BLaER1 (cell line): ENCODE measurements around the gene PTPRC.

Experiments
- H3K27ac ChIP-seq: shearing (Covaris generic); formaldehyde crosslinking; 2 replicates; pipeline ENCODE4 v1.8.1; 2022
- H3K27me3 ChIP-seq: shearing (Covaris generic); formaldehyde crosslinking; 2 replicates; pipeline ENCODE4 v1.8.1; 2022
- H3K36me3 ChIP-seq: shearing (Covaris generic); formaldehyde crosslinking; 2 replicates; pipeline ENCODE4 v1.8.1; 2022
- H3K4me1 ChIP-seq: shearing (Covaris generic); formaldehyde crosslinking; 2 replicates; pipeline ENCODE4 v1.8.1; 2022
- H3K4me2 ChIP-seq: shearing (Covaris generic); formaldehyde crosslinking; 2 replicates; pipeline ENCODE4 v1.8.1; 2022
- H3K4me3 ChIP-seq: shearing (Covaris generic); formaldehyde crosslinking; 2 replicates; pipeline ENCODE4 v1.8.1; 2022
- H3K9ac ChIP-seq: shearing (Covaris generic); formaldehyde crosslinking; 2 replicates; pipeline ENCODE4 v1.8.1; 2022
- H3K9me3 ChIP-seq: shearing (Covaris generic); formaldehyde crosslinking; 2 replicates; pipeline ENCODE4 v1.8.1; 2022
- H4K20me1 ChIP-seq: shearing (Covaris generic); formaldehyde crosslinking; 2 replicates; pipeline ENCODE4 v1.8.1; 2022
- Cebpa-rat ChIP-seq: shearing (Covaris generic); IDR thresholded peaks from 2 replicates; pipeline ENCODE4 v1.8.1; 2022

Gene PTPRC

DNA sequence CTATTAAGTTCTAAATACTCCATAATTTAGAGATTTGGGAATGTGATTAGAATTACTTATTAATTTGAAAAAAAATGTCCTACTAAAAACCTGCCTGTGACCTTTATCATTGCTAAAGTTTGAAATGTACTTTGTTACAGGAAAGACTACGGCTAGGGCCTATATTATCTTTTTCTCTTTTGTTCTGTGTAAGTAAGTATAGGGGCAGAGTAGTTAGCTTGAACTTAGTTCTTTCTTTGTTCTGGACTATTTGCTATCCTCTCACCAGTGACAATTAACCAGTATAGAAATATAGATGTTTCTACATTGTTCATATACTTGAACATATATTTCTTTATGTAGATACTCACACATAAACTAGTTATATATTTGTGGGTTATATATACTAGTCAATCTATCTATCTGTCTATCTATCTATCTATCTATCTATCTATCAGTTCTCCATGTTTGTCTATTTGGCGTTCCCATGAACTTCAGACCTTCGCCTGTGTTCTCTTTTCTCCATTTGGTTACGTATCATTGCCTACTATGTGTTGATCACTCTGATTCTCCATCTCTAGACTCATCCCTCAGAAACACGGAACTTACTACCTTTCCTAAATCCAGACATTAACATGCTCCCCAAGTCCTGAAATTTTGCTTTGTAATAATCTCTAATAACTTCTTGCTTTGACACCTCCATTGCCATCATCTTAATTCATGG is 3.3 kb downstream of the PTPRC start:
- Histone ChIP-seq H3K27ac (no peak overlapping the region), H3K27me3 (no peaks in the 10 kb centered on the region), H3K4me1 (peaks cover 16% of the 10 kb centered on the region), H3K36me3 (no peaks in the 10 kb centered on the region), H3K9ac (no peak overlapping the region), H3K4me2 (no peak overlapping the region), H4K20me1 (no peaks in the 10 kb centered on the region), H3K9me3 (no peaks in the 10 kb centered on the region), H3K4me3 (no peak overlapping the region)
- TF ChIP-seq Cebpa-rat, result no peak

DNA sequence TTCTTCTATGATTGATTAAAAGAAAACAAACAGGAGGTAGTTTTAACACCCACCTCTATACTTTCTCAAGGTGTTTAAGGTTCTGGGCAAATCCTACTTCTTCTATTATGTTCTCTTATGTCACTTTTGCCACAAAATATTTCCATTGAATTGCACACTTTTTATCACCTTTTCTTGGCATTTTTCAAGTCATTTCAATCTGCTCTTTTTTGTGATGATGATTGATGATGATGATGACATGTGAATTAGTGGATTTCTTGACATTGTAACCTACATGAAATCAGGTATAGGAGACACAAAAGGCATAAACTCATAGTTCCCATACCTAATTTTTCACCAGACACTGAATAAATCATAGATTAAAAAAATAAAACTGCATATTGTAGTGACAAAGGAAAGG is 4.1 kb downstream of the PTPRC start:
- H4K20me1 ChIP-seq, result no peaks in the 10 kb centered on the region
- H3K36me3 ChIP-seq, result no peaks in the 10 kb centered on the region
- H3K4me2 ChIP-seq, result no peak overlapping the region
- H3K4me3 ChIP-seq, result no peak overlapping the region
- no peaks in the 10 kb centered on the region for H3K9me3 ChIP-seq
- no peak for TF ChIP-seq Cebpa-rat
- no peak overlapping the region for H3K27ac ChIP-seq
- no peaks in the 10 kb centered on the region for H3K27me3 ChIP-seq
- peaks cover 10% of the 10 kb centered on the region for H3K4me1 ChIP-seq
- no peak overlapping the region for H3K9ac ChIP-seq

DNA sequence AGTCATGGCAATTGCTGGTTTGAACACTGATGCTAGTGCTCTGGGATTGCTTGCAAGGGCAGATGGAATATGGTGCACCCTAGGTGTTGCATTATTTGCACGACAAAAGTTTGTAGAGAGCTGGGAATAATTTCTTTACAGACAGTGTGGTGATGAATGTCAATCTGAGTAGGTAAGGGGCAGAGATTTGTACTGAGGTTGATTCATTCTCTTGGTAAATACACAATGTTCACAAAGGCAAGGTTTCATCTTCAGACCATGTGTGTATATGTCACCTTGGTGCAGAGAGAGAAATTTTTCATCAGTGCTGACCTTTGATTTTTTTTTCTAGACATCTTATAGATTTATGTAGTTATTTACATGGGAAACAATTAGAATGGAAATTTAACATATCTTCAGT is 5.0 kb downstream of the PTPRC start:
- Histone ChIP-seq H4K20me1 (no peaks in the 10 kb centered on the region), H3K4me3 (no peak overlapping the region), H3K27me3 (no peaks in the 10 kb centered on the region), H3K4me2 (no peak overlapping the region), H3K9ac (no peak overlapping the region), H3K36me3 (no peaks in the 10 kb centered on the region), H3K9me3 (no peaks in the 10 kb centered on the region), H3K27ac (no peak overlapping the region), H3K4me1 (peaks cover 5% of the 10 kb centered on the region)
- no peak for TF ChIP-seq Cebpa-rat

DNA sequence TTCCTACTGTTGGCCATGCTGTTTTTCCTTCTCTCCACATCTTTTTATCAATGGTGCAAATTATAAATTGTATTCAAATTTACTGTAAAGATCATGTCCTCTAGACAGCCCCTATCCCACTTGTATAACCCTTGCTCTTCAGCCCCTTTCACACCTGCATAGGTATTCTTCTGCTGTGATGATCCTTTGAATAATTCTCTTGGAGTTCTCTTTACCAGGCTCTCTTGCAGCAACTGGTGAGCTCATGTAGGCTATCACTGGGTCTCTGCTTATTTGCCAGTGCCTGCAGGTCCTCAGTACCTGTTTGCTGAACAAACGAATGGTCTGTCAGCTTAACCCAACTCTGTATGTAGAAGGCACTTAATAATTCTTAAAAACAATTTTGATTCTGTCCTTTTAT is 8.2 kb downstream of the PTPRC start:
- TF ChIP-seq Cebpa-rat, result no peak
- Histone ChIP-seq H3K4me2 (no peak overlapping the region), H3K27ac (no peak overlapping the region), H3K4me1 (peaks cover 7% of the 10 kb centered on the region), H3K4me3 (no peak overlapping the region), H4K20me1 (no peaks in the 10 kb centered on the region), H3K36me3 (no peaks in the 10 kb centered on the region), H3K9ac (no peak overlapping the region), H3K27me3 (no peaks in the 10 kb centered on the region), H3K9me3 (no peaks in the 10 kb centered on the region)

DNA sequence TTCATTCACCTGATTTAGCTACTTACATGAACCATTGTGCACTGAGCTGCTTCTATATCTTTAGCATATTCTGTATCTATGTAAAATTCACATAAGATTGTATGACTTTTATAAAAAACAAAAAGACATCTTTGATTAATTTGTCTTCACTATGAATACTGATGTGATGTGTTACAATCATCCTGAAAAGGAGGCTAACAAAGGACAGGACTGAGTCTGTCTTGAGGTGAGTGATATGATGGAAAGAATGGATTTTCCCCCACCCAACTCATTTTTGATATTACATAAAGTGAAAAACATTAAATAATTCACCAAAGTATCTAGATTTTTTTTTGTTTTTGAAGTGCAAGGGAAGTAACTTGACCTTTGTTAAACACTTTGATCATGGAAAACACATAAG is 9.8 kb downstream of the PTPRC start:
- no peaks in the 10 kb centered on the region for H3K36me3 ChIP-seq

DNA sequence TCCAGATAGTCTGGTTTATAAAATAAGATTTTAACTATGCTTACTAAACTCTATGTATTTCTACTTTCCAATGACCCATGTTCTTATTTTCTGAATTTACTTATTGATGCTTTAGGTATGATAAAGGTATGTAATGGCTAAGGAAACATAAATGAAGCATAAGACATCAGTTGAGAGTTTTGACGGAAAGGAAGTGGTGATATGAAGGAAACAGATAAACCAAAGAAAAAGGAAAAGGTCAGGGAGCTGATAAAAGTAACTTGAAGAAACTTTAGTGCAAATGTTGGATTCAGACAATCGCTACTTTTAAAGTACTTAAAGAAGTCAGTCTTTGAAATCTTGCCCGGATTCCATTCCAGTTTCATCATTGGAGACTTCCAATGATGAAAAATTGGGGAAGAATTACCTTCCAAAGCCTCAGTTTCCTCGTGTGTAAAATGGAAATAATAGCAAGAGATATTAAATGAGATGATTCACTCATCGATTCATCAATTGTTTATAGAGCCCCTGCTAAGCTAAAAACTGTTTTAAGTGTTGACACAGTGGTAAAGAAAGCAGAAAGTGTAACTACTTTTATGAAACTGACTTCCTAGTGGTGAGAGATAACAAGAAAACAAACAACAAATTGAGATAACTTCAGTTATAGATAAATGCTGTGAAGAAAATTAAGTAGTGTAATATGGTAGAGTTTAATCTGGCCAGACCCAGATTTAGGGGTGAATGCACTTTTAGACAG is 10.6 kb downstream of the PTPRC start:
- H3K36me3 ChIP-seq, result no peaks in the 10 kb centered on the region
- no peaks in the 10 kb centered on the region for H4K20me1 ChIP-seq
- no peak overlapping the region for H3K9ac ChIP-seq
- TF ChIP-seq Cebpa-rat, result no peak
- H3K4me1 ChIP-seq, result peaks cover 7% of the 10 kb centered on the region
- H3K4me3 ChIP-seq, result no peak overlapping the region
- no peak overlapping the region for H3K4me2 ChIP-seq
- H3K27ac ChIP-seq, result no peak overlapping the region
- H3K9me3 ChIP-seq, result no peaks in the 10 kb centered on the region
- H3K27me3 ChIP-seq, result no peaks in the 10 kb centered on the region

More for the DNA sequence above, 9.8 kb downstream of the PTPRC start:
- no peak for TF ChIP-seq Cebpa-rat
- Histone ChIP-seq H3K4me3 (no peak overlapping the region), H3K4me2 (no peak overlapping the region), H3K27me3 (no peaks in the 10 kb centered on the region), H3K9ac (no peak overlapping the region), H3K4me1 (peaks cover 7% of the 10 kb centered on the region), H4K20me1 (no peaks in the 10 kb centered on the region), H3K9me3 (no peaks in the 10 kb centered on the region), H3K27ac (no peak overlapping the region)

DNA sequence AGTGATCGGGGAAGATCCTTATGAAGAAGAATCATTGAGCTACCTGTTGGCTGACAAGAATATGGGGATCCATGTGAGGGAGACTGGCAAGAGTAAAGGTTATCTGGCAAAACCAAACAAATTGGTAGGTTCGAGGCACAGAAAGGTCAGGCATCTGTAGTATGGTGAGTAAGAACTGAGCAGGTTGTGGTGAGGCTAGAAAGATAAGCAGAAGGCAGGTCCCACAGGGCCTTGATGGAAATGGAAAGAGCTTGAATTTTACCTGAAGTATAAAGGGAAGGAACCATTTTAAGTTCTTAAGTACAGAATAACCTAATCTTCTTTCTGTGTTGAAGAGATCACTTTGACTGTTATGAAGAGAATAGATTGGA is 11.1 kb downstream of the PTPRC start:
- H3K27me3 ChIP-seq, result no peaks in the 10 kb centered on the region
- no peak overlapping the region for H3K4me3 ChIP-seq
- no peak overlapping the region for H3K4me2 ChIP-seq
- no peak overlapping the region for H3K9ac ChIP-seq
- no peak overlapping the region for H3K27ac ChIP-seq
- TF ChIP-seq Cebpa-rat, result no peak
- peaks cover 7% of the 10 kb centered on the region for H3K4me1 ChIP-seq
- no peaks in the 10 kb centered on the region for H3K9me3 ChIP-seq
- H4K20me1 ChIP-seq, result no peaks in the 10 kb centered on the region
- H3K36me3 ChIP-seq, result no peaks in the 10 kb centered on the region

DNA sequence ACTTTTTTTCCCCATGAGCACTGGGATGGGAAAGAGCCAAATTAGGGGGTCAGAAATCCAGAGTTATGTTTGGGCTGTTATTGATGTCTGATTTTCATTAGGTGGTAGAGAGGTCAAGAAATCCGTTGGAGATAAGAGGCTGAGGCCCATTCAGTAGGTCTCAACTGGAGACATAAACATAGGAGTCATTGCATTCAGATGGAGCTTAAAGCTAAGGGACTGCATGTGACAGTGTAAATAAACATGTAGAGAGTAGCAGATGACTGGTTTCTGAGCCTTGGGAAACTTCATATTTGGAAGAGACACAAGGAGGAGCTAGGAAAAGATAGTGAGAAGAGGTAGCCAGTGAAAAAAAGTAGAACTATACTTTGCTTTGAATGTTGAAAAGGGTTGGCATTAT is 11.7 kb downstream of the PTPRC start:
- no peak for TF ChIP-seq Cebpa-rat
- no peaks in the 10 kb centered on the region for H3K36me3 ChIP-seq

DNA sequence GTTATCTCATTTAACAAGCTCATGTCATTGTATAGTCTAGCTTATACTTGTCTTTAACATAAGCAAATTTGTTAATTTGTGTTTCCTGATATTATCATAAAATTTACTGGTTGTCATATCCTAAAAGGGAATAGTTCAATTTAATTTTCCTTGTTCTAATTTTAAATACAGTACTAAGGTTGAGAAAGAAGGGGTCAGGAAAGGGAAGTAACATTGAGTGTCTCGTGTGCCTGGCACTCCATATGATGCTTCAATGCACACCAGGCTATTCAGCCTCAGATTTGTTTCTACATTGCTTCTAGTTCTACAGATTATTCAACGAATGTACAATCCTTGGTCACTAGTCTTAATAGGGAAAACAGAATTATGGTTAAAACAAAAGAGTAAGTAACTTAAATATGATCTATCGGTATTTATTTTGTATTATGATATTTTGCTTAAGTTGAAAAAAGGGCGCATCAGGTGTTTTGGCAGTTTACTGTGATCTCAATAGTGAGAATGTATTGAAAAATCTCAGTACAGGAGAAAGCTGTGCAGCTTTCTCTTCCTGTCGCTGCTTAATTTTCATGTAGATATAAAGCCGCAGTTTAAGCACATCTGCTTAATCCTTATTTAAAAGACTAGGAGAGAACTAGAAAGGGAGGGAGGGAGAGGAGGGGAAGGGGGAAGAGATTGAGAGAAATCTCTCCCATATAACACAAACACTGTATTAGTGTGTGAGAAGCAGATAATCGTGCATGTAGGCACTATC is 13.0 kb downstream of the PTPRC start:
- TF ChIP-seq Cebpa-rat, result no peak
- Histone ChIP-seq H3K9ac (no peak overlapping the region), H3K27me3 (no peaks in the 10 kb centered on the region), H3K36me3 (no peaks in the 10 kb centered on the region), H3K4me1 (peaks cover 7% of the 10 kb centered on the region), H3K9me3 (no peaks in the 10 kb centered on the region), H3K27ac (no peak overlapping the region), H3K4me3 (no peak overlapping the region), H3K4me2 (no peak overlapping the region), H4K20me1 (no peaks in the 10 kb centered on the region)

More for the DNA sequence above, 11.7 kb downstream of the PTPRC start:
- peaks cover 7% of the 10 kb centered on the region for H3K4me1 ChIP-seq
- H3K27me3 ChIP-seq, result no peaks in the 10 kb centered on the region
- H3K4me2 ChIP-seq, result no peak overlapping the region
- no peak overlapping the region for H3K4me3 ChIP-seq
- no peak overlapping the region for H3K27ac ChIP-seq
- H4K20me1 ChIP-seq, result no peaks in the 10 kb centered on the region
- H3K9me3 ChIP-seq, result no peaks in the 10 kb centered on the region
- H3K9ac ChIP-seq, result no peak overlapping the region

DNA sequence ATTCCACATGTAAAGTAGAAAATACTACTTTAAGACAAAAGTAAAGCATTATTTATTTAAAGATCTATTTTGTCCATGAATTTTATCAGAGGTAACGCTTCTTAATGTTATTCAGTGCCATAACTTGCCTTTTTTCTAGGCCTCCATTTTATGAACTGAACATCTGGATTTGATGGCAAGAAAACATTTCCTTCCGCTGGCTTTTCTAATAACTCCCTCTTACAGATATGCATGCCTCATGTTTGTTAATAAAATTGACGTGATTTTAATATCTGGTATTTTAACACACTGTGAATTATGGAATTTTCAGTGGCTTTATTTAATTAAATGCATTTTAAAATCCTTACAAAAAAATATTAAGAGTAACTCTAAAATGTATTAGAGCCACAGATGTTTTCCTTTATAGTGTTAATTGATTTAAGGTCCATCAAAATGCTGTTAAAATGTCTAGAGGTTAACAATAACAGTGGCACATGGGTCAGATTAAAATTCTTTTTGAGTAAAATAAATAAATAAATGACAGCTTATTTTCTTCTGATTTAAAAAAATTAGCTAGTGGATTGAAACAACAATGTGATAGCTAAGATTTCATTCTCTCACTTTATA is 15.1 kb downstream of the PTPRC start:
- Histone ChIP-seq H3K4me2 (no peak overlapping the region), H3K27ac (no peak overlapping the region), H3K9me3 (no peaks in the 10 kb centered on the region), H3K4me3 (no peak overlapping the region), H3K27me3 (no peaks in the 10 kb centered on the region), H3K4me1 (peaks cover 7% of the 10 kb centered on the region), H3K36me3 (no peaks in the 10 kb centered on the region), H3K9ac (no peak overlapping the region), H4K20me1 (no peaks in the 10 kb centered on the region)
- TF ChIP-seq Cebpa-rat, result no peak
